D721Med (cell line): ENCODE results near the gene TMEM156.
"Not testable (repeated sequence)": the region's sequence is repeated elsewhere in the genome, so short reads cannot be mapped to it uniquely, and the experiment has no call there.

Experiments used
- DNase-seq: peaks from one replicate; pipeline ENCODE4 v3.0.0; 2011; ENCODE audit warnings: low spot score; ENCODE audit not compliant: insufficient read length
- FAIRE-seq: peaks from 2 replicates; lab custom pipeline; 2011; peaks lifted over from hg19 to GRCh38; lab: Jason Lieb, UNC
- CTCF ChIP-seq: IDR thresholded peaks from 2 replicates; pipeline ENCODE4 v1.5.1; 2012; ENCODE audit warnings: mild to moderate bottlenecking, control low read depth; ENCODE audit not compliant: insufficient read depth; ENCODE audit errors: missing control alignments

TMEM156 gene

GRCh38 chr4:39022241-39022640 is 10.0 kb downstream of the TMEM156 start:
- TF ChIP-seq CTCF: no peak
- DNase-seq (no peak), FAIRE-seq (no peak)

- FAIRE-seq (no peak), DNase-seq (no peak)
- no peak for TF ChIP-seq CTCF
Observed at GRCh38 chr4:39021631-39022030, 10.6 kb downstream of the TMEM156 start.

- TF ChIP-seq CTCF: no peak
- FAIRE-seq: no peak
Observed at GRCh38 chr4:39020130-39020529, 12.1 kb downstream of the TMEM156 start.

GRCh38 chr4:39014028-39014427 is 18.2 kb downstream of the TMEM156 start:
- FAIRE-seq (no peak), DNase-seq (no peak)
- no peak for TF ChIP-seq CTCF

More at GRCh38 chr4:39020130-39020529, 12.1 kb downstream of the TMEM156 start:
- no peak for DNase-seq

- no peak for TF ChIP-seq CTCF
- FAIRE-seq (no peak), DNase-seq (no peak)
Observed at GRCh38 chr4:39004758-39005157, 27.5 kb downstream of the TMEM156 start.

GRCh38 chr4:39002058-39002457 is 30.2 kb downstream of the TMEM156 start:
- not testable (repeated sequence) for FAIRE-seq

GRCh38 chr4:38995660-38996005 is 36.6 kb downstream of the TMEM156 start:
- DNase-seq: no peak
- no peak for TF ChIP-seq CTCF
- no peak for FAIRE-seq

More at GRCh38 chr4:39002058-39002457, 30.2 kb downstream of the TMEM156 start:
- not testable (repeated sequence) for DNase-seq

GRCh38 chr4:38994135-38994534 is 38.1 kb downstream of the TMEM156 start:
- DNase-seq: no peak
- no peak for TF ChIP-seq CTCF
- no peak for FAIRE-seq
